ENCODE measurements around the gene MOB3C. TPM values are rescaled to one million over a fixed set of nuclear protein-coding genes. Genes with fewer than 3 reads are reported as not detected.

Gene MOB3C
- total RNA-seq, 1 donor from 2014 or later, result 33.9 TPM

DNA sequence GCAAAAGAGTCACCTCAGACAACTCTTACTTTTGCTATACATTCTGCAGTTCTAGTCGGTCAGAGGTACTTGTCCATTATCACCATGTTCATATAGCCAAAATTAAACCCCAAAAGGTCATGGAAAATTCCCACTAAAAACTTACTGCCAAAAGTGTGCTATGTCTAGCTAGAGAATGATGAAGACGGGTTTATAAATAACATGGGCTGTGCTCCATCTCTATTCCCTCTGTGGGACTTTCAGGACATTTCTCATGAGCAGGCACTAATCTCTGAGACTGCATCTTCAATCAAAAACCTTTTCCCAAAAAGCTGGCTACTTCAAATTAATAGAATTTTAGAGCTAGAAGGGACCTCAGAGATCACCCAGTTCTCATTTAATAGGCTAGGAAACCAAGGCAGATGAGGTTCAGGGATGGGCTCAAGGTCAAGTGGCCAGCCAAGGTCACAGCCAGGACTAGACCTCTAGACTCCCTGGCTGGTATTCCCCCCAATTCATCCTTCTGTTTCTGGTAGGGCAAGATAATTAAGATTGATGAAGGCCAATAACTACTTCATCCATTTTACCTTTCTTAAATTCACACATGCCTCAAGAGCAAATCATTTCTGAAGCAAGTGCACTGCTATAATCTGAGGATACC lies 21.0 kb upstream of the MOB3C start:
- intact Hi-C loops (cut with DNase I), result no loop called here
- H3K4me1 ChIP-seq, result no peaks in the 10 kb centered on the region

DNA sequence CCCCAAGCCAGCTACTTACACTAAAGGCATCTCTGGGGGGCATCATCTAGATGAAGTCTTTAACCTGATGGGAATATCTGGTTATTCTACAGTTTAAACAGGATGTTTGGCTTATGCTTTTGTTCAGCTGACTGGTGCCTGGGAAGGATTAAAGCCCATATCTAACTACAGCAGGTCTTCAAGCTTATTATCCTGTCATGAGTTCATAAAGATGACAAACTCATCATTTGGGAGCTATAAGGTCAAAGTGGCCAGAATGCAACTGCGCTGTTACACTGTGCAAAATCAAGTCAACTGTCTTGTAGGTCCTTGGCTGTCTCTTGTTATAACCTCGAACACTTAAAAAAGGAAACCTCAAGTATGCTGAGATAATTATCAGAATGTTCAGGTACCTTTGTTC lies 18.6 kb upstream of the MOB3C start:
- no peak overlapping the region for H3K4me3 ChIP-seq
- peaks cover 0 to 31% of the 10 kb centered on the region in 2 donors for H3K36me3 ChIP-seq
- intact Hi-C loops (cut with DNase I), result no loop called here
- H3K27ac ChIP-seq, result no peak overlapping the region
- H3K4me1 ChIP-seq, result no peaks in the 10 kb centered on the region
- TF ChIP-seq POLR2A (IDR thresholded peaks at IDR 0.05) (no peak), POLR2AphosphoS5 (IDR thresholded peaks at IDR 0.05; ENCODE audit: insufficient read depth in 1 of 2, low read depth in 1 of 2) (no peak)
- TF ChIP-seq, protein P1, sequence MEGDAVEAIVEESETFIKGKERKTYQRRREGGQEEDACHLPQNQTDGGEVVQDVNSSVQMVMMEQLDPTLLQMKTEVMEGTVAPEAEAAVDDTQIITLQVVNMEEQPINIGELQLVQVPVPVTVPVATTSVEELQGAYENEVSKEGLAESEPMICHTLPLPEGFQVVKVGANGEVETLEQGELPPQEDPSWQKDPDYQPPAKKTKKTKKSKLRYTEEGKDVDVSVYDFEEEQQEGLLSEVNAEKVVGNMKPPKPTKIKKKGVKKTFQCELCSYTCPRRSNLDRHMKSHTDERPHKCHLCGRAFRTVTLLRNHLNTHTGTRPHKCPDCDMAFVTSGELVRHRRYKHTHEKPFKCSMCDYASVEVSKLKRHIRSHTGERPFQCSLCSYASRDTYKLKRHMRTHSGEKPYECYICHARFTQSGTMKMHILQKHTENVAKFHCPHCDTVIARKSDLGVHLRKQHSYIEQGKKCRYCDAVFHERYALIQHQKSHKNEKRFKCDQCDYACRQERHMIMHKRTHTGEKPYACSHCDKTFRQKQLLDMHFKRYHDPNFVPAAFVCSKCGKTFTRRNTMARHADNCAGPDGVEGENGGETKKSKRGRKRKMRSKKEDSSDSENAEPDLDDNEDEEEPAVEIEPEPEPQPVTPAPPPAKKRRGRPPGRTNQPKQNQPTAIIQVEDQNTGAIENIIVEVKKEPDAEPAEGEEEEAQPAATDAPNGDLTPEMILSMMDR (IDR thresholded peaks at IDR 0.05), result no peak
- no peak for DNase-seq (ENCODE audit: extremely low spot score in 2 of 2)
- no peaks in the 10 kb centered on the region for H3K27me3 ChIP-seq
- H3K9me3 ChIP-seq, result no peaks in the 10 kb centered on the region

More for the DNA sequence above, 21.0 kb upstream of the MOB3C start:
- Histone ChIP-seq H3K27ac (no peak overlapping the region), H3K27me3 (no peaks in the 10 kb centered on the region), H3K36me3 (peaks cover 0 to 27% of the 10 kb centered on the region in 2 donors), H3K9me3 (no peaks in the 10 kb centered on the region), H3K4me3 (no peak overlapping the region)
- TF ChIP-seq POLR2A (IDR thresholded peaks at IDR 0.05) (no peak), POLR2AphosphoS5 (IDR thresholded peaks at IDR 0.05; ENCODE audit: insufficient read depth in 1 of 2, low read depth in 1 of 2) (no peak)
- TF ChIP-seq, protein P1 (IDR thresholded peaks at IDR 0.05), result no peak
- DNase-seq (ENCODE audit: extremely low spot score in 2 of 2), result no peak

DNA sequence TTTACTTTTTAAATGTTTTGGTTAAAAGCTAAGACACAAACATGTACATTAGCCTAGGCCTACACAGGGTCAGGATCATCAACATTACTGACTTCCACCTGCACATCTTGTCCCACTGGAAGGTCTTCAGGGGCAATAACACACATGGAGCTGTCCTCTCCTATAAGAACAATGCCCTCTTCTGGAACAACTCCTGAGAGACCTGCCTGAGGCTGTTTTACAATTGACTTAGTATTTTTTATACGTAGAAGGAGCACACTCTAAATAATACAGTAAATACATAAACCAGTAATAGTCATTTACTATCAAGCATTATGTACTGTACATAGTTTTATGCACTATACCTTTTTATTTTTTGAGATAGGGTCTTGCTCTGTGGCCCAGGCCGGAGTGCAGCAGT lies 14.1 kb upstream of the MOB3C start:
- no peak overlapping the region for H3K4me3 ChIP-seq
- TF ChIP-seq POLR2A (IDR thresholded peaks at IDR 0.05), result no peak
- TF ChIP-seq POLR2AphosphoS5 (IDR thresholded peaks at IDR 0.05; ENCODE audit: insufficient read depth in 1 of 2, low read depth in 1 of 2), result no peak
- TF ChIP-seq, protein P1 (IDR thresholded peaks at IDR 0.05), result no peak
- no peaks in the 10 kb centered on the region for H3K4me1 ChIP-seq
- no peaks in the 10 kb centered on the region for H3K9me3 ChIP-seq
- H3K27ac ChIP-seq, result no peak overlapping the region
- no peaks in the 10 kb centered on the region for H3K27me3 ChIP-seq
- peaks cover 0 to 24% of the 10 kb centered on the region in 2 donors for H3K36me3 ChIP-seq
- intact Hi-C loops (cut with DNase I), result no loop called here
- DNase-seq (ENCODE audit: extremely low spot score in 2 of 2), result no peak

DNA sequence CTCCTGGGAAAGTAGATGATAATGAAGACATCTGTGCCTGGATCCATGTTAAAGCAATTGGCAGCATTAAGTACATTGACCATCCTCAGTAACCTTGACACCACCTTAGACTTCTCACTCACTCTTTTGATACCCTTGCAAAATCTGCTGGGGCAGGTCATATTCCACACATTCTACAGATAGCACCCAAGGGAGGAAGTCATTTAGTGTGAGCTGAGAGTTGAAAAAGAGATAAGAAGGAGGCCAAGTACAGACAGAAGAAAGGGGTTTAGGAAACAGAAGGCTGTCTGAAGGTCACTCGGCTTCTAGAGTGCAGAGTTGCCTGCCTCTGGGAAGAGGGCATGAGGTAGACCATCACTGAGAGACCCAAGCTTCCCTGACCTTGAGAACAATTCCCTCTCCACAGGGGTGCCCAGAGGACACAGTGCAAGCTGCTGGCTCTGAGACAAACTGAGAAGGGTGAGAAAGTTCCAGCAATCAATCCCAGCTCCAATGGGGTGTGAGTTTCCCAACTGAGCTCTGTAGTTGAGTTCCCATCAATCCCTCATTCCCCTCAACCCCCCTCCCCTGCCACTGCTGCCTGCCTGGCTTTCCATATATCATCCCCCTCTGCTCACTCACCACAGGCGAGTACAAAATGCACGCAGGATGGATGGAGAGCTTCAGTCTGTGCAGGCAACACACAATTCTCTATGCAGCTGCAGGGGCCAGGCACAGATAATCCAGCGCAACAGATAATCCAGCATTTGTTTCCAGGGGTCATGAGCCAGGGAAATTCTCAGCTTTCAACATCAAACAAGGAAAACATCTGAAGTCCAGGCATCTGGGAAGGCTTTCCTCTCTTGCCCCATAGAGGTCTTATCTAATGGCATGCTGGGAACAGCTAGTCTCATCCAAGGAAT lies 7.4 kb upstream of the MOB3C start:
- no peak for TF ChIP-seq POLR2AphosphoS5 (IDR thresholded peaks at IDR 0.05; ENCODE audit: insufficient read depth in 1 of 2, low read depth in 1 of 2)
- TF ChIP-seq, protein P1 (IDR thresholded peaks at IDR 0.05), result no peak
- TF ChIP-seq POLR2A (IDR thresholded peaks at IDR 0.05), result no peak
- no peak for DNase-seq (ENCODE audit: extremely low spot score in 2 of 2)
- Histone ChIP-seq H3K9me3 (no peaks in the 10 kb centered on the region), H3K27ac (no peak overlapping the region), H3K4me1 (peaks cover 23% of the 10 kb centered on the region), H3K27me3 (no peaks in the 10 kb centered on the region), H3K4me3 (no peak overlapping the region), H3K36me3 (no peaks in the 10 kb centered on the region)
- intact Hi-C loops (cut with DNase I), result no loop called here

All from vagina (tissue), 2 donors.